Fibroblast of pulmonary artery (primary cell): ENCODE data around the gene TAS1R3.

Source experiments
- DNase-seq: peaks from one replicate; pipeline ENCODE4 v3.0.0-alpha.2; 2010; ENCODE audit warnings: low read depth
- H3K4me3 ChIP-seq: replicated peaks from 2 replicates; pipeline ENCODE4 v1.5.1; 2011; ENCODE audit warnings: low read depth, mild to moderate bottlenecking, control low read depth, low read length, moderate library complexity
- CTCF ChIP-seq: IDR thresholded peaks from 2 replicates; pipeline ENCODE4 v1.5.1; 2011; ENCODE audit warnings: mild to moderate bottlenecking, control low read depth, low read length, inconsistent platforms; ENCODE audit errors: missing control alignments

TAS1R3 gene

GRCh38 chr1:1340185-1340584 lies 9.1 kb downstream of the TAS1R3 start:
- DNase-seq, result no peak
- H3K4me3 ChIP-seq, result no peak overlapping the region
- TF ChIP-seq CTCF, result no peak

- TF ChIP-seq CTCF, result no peak
- H3K4me3 ChIP-seq, result no peak overlapping the region
- DNase-seq, result no peak
Observed at GRCh38 chr1:1340791-1341548, 9.9 kb downstream of the TAS1R3 start.

GRCh38 chr1:1341549-1342021 lies 10.5 kb downstream of the TAS1R3 start:
- H3K4me3 ChIP-seq, result no peak overlapping the region
- no peak for DNase-seq
- no peak for TF ChIP-seq CTCF

GRCh38 chr1:1342061-1342562 lies 11.0 kb downstream of the TAS1R3 start:
- no peak for DNase-seq
- no peak for TF ChIP-seq CTCF
- no peak overlapping the region for H3K4me3 ChIP-seq

GRCh38 chr1:1342584-1343115 lies 11.6 kb downstream of the TAS1R3 start:
- H3K4me3 ChIP-seq, result no peak overlapping the region
- TF ChIP-seq CTCF, result no peak
- DNase-seq, result no peak

- no peak for TF ChIP-seq CTCF
- no peak overlapping the region for H3K4me3 ChIP-seq
- no peak for DNase-seq
Observed at GRCh38 chr1:1343811-1344421, 12.8 kb downstream of the TAS1R3 start.
